ENCODE data around the gene TMEM164.

- TF ChIP-seq, protein P1, sequence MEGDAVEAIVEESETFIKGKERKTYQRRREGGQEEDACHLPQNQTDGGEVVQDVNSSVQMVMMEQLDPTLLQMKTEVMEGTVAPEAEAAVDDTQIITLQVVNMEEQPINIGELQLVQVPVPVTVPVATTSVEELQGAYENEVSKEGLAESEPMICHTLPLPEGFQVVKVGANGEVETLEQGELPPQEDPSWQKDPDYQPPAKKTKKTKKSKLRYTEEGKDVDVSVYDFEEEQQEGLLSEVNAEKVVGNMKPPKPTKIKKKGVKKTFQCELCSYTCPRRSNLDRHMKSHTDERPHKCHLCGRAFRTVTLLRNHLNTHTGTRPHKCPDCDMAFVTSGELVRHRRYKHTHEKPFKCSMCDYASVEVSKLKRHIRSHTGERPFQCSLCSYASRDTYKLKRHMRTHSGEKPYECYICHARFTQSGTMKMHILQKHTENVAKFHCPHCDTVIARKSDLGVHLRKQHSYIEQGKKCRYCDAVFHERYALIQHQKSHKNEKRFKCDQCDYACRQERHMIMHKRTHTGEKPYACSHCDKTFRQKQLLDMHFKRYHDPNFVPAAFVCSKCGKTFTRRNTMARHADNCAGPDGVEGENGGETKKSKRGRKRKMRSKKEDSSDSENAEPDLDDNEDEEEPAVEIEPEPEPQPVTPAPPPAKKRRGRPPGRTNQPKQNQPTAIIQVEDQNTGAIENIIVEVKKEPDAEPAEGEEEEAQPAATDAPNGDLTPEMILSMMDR (IDR thresholded peaks at IDR 0.05 in 2 of 3, conservative IDR thresholded peaks at IDR 0.05 in 1 of 3; ENCODE audit: control insufficient read depth in 2 of 3, extremely low read depth in 1 of 3, insufficient read depth in 1 of 3, low read depth in 3 of 3, low read length in 3 of 3) = peak; percentile 52 to 75 (median 67)
- TF ChIP-seq RFX5 (IDR thresholded peaks at IDR 0.05; ENCODE audit: low read depth, low read length) (no peak), BCL3 (IDR thresholded peaks at IDR 0.05; ENCODE audit: borderline replicate concordance, insufficient read depth, low read depth, low read length, poor library complexity, severe bottlenecking) (no peak), MLLT1 (IDR thresholded peaks at IDR 0.05) (no peak), POLR2AphosphoS5 (IDR thresholded peaks at IDR 0.05; ENCODE audit: low read length) (no peak), ETV6 (conservative IDR thresholded peaks at IDR 0.05 in 1 of 2, IDR thresholded peaks at IDR 0.05 in 1 of 2; ENCODE audit: borderline replicate concordance in 1 of 2, low read depth in 1 of 2) (no peak), TAF1 (IDR thresholded peaks at IDR 0.05; ENCODE audit: borderline replicate concordance, low read depth, low read length) (no peak)
- TF ChIP-seq, protein P2, sequence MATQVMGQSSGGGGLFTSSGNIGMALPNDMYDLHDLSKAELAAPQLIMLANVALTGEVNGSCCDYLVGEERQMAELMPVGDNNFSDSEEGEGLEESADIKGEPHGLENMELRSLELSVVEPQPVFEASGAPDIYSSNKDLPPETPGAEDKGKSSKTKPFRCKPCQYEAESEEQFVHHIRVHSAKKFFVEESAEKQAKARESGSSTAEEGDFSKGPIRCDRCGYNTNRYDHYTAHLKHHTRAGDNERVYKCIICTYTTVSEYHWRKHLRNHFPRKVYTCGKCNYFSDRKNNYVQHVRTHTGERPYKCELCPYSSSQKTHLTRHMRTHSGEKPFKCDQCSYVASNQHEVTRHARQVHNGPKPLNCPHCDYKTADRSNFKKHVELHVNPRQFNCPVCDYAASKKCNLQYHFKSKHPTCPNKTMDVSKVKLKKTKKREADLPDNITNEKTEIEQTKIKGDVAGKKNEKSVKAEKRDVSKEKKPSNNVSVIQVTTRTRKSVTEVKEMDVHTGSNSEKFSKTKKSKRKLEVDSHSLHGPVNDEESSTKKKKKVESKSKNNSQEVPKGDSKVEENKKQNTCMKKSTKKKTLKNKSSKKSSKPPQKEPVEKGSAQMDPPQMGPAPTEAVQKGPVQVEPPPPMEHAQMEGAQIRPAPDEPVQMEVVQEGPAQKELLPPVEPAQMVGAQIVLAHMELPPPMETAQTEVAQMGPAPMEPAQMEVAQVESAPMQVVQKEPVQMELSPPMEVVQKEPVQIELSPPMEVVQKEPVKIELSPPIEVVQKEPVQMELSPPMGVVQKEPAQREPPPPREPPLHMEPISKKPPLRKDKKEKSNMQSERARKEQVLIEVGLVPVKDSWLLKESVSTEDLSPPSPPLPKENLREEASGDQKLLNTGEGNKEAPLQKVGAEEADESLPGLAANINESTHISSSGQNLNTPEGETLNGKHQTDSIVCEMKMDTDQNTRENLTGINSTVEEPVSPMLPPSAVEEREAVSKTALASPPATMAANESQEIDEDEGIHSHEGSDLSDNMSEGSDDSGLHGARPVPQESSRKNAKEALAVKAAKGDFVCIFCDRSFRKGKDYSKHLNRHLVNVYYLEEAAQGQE (IDR thresholded peaks at IDR 0.05; ENCODE audit: low read depth, low read length) = no peak
These were observed 165.1 kb downstream of the TMEM164 start for GRCh38 chrX:110167952-110168451.

Measured in GM12878 (cell line).